PFSK-1 (cell line): ENCODE results near the gene RAD51B.

Source experiments
- FOXP2 ChIP-seq: optimal IDR thresholded peaks from 2 replicates; pipeline ENCODE3; 2011; ENCODE audit warnings: borderline replicate concordance, control low read depth, inconsistent platforms; ENCODE audit not compliant: insufficient read depth; ENCODE audit errors: extremely low read length, extremely low read depth
- POLR2AphosphoS5 ChIP-seq: IDR thresholded peaks from 2 replicates; pipeline ENCODE4 v1.6.1; 2012; ENCODE audit warnings: low read depth, mild to moderate bottlenecking, control low read depth, low read length, moderate library complexity
- REST ChIP-seq, 2 experiments: IDR thresholded peaks; 2 replicates each; pipeline versions ENCODE4 v1.6.1 to v1.8.0; 2011 to 2012; ENCODE audit warnings: low read depth in 2 of 2, low read length in 2 of 2, control low read depth in 1 of 2, inconsistent platforms in 1 of 2, mild to moderate bottlenecking in 1 of 2, moderate library complexity in 1 of 2; ENCODE audit not compliant: insufficient read depth in 1 of 2
- SIN3A ChIP-seq: IDR thresholded peaks from 2 replicates; pipeline ENCODE4 v1.6.1; 2012; ENCODE audit warnings: mild to moderate bottlenecking, low read length, moderate library complexity, borderline replicate concordance; ENCODE audit not compliant: insufficient read depth
- TAF1 ChIP-seq: IDR thresholded peaks from 2 replicates; pipeline ENCODE4 v1.6.1; 2012; ENCODE audit warnings: low read length, control low read depth, borderline replicate concordance; ENCODE audit not compliant: insufficient read depth

GRCh38 chr14:67978749-67979148, 159.2 kb downstream of the RAD51B start:
- TF ChIP-seq TAF1 (no peak), SIN3A (no peak), POLR2AphosphoS5 (no peak), REST (IDR thresholded peaks at IDR 0.05; ENCODE audit: insufficient read depth in 1 of 2, low read depth in 2 of 2, low read length in 2 of 2) (no peak), FOXP2 (no peak)
